NT2/D1 (cell line): ENCODE measurements around the gene DES.

Source experiments
- DNase-seq: peaks from one replicate; pipeline ENCODE4 v3.0.0-alpha.2; 2011; ENCODE audit warnings: low read depth, low spot score
- H3K27me3 ChIP-seq: 2 replicates; pipeline ENCODE4 v1.6.0; 2011; ENCODE audit warnings: mild to moderate bottlenecking; ENCODE audit not compliant: insufficient read length, insufficient read depth
- H3K36me3 ChIP-seq: 2 replicates; pipeline ENCODE4 v1.6.1; 2011; ENCODE audit warnings: mild to moderate bottlenecking, low read length, mixed read lengths; ENCODE audit not compliant: insufficient read depth, insufficient read length
- H3K4me1 ChIP-seq: 2 replicates; pipeline ENCODE4 v1.5.1; 2011; ENCODE audit not compliant: insufficient read depth, insufficient read length
- H3K4me3 ChIP-seq: 2 replicates; pipeline ENCODE4 v1.5.1; 2011; ENCODE audit warnings: low read depth; ENCODE audit not compliant: insufficient read length
- H3K9ac ChIP-seq: 2 replicates; pipeline ENCODE4 v1.6.0; 2011; ENCODE audit warnings: low read depth; ENCODE audit not compliant: insufficient read length
- H3K9me3 ChIP-seq: 2 replicates; pipeline ENCODE4 v1.5.1; 2011; ENCODE audit warnings: mild to moderate bottlenecking, low read length; ENCODE audit not compliant: insufficient read depth
- SUZ12 ChIP-seq: IDR thresholded peaks from 2 replicates; pipeline ENCODE4 v1.6.1; 2011; ENCODE audit not compliant: insufficient read length, insufficient read depth; ENCODE audit errors: extremely low read depth
- YY1 ChIP-seq: IDR thresholded peaks from 2 replicates; pipeline ENCODE4 v1.6.1; 2011; ENCODE audit not compliant: insufficient read length, insufficient read depth
- ZNF274 ChIP-seq: IDR thresholded peaks from 2 replicates; pipeline ENCODE4 v1.6.1; 2011; ENCODE audit warnings: mild to moderate bottlenecking, low read depth, low read length

Gene DES

DNA sequence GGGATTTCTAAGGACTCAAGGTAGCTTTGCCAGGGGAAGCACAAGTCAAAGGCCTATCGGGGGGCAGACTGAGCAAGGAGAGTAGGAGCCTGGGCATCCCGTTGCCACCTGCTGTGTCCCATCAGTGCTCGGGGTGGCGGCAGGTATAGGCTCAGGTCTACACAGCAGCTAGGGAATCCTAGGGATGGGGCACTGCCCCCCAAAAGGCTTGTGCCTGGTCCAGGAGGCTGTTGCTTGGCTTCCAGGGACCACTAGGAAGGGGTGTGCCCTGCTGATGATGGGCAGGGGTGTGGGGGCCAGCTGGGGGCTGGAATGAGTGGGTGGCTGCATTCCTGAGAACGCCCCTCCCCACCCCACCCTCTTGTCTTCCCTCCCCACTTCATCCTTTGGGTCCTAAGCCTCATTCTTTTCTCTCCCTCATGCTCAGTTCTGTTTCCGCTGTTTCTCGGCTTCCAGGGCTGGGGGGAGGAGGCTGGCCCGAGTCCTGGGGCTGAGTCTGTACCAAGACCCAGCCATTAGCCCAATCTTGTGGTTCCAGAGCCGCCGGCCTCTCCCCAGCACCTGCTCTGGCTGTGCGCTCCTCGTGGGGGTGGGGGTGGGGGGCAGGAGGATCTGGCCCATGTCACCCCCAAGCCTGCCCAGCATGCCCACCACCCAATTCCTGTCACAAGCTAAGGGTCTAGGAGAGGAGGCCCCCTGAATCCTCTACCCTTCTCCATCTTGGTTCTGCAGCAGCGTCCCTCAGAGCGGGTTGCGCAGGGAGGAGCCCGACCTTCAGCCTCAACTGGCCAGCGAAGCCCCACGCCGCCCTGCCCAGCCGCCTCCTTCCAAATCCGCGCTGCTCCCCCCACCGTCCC, 29.3 kb downstream of the DES start:
- no peak for DNase-seq
- no peak overlapping the region for H3K4me3 ChIP-seq
- H3K4me1 ChIP-seq: peaks cover 32% of the 10 kb centered on the region
- H3K27me3 ChIP-seq: peaks cover 12% of the 10 kb centered on the region
- TF ChIP-seq ZNF274: no peak
- no peak for TF ChIP-seq YY1
- TF ChIP-seq SUZ12: no peak
- H3K9me3 ChIP-seq: no peaks in the 10 kb centered on the region
- peaks cover 60% of the 10 kb centered on the region for H3K36me3 ChIP-seq
- H3K9ac ChIP-seq: no peak overlapping the region

DNA sequence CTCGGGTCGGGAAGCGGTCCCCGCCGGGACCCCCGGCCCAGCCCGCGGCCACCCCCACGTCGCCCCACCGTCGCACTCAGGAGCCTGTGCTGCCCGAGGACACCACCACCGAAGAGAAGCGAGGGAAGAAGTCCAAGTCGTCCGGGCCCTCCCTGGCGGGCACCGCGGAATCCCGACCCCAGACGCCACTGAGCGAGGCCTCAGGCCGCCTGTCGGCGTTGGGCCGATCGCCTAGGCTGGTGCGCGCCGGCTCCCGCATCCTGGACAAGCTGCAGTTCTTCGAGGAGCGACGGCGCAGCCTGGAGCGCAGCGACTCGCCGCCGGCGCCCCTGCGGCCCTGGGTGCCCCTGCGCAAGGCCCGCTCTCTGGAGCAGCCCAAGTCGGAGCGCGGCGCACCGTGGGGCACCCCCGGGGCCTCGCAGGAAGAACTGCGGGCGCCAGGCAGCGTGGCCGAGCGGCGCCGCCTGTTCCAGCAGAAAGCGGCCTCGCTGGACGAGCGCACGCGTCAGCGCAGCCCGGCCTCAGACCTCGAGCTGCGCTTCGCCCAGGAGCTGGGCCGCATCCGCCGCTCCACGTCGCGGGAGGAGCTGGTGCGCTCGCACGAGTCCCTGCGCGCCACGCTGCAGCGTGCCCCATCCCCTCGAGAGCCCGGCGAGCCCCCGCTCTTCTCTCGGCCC, 30.1 kb downstream of the DES start:
- Histone ChIP-seq H3K4me3 (no peak overlapping the region), H3K4me1 (peaks cover 32% of the 10 kb centered on the region), H3K9me3 (no peaks in the 10 kb centered on the region), H3K9ac (no peak overlapping the region), H3K36me3 (peaks cover 58% of the 10 kb centered on the region), H3K27me3 (peaks cover 4% of the 10 kb centered on the region)
- DNase-seq: no peak
- TF ChIP-seq ZNF274 (no peak), YY1 (no peak), SUZ12 (no peak)

DNA sequence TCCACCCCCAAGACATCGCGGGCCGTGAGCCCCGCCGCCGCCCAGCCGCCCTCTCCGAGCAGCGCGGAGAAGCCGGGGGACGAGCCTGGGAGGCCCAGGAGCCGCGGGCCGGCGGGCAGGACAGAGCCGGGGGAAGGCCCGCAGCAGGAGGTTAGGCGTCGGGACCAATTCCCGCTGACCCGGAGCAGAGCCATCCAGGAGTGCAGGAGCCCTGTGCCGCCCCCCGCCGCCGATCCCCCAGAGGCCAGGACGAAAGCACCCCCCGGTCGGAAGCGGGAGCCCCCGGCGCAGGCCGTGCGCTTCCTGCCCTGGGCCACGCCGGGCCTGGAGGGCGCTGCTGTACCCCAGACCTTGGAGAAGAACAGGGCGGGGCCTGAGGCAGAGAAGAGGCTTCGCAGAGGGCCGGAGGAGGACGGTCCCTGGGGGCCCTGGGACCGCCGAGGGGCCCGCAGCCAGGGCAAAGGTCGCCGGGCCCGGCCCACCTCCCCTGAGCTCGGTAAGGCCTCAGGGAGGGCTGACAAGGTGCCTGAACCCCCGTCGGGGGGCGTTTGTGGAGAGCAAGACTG, 30.7 kb downstream of the DES start:
- Histone ChIP-seq H3K36me3 (peaks cover 57% of the 10 kb centered on the region), H3K27me3 (no peaks in the 10 kb centered on the region), H3K4me3 (no peak overlapping the region), H3K9me3 (no peaks in the 10 kb centered on the region), H3K4me1 (peaks cover 38% of the 10 kb centered on the region), H3K9ac (no peak overlapping the region)
- TF ChIP-seq SUZ12 (no peak), ZNF274 (no peak), YY1 (no peak)
- no peak for DNase-seq

DNA sequence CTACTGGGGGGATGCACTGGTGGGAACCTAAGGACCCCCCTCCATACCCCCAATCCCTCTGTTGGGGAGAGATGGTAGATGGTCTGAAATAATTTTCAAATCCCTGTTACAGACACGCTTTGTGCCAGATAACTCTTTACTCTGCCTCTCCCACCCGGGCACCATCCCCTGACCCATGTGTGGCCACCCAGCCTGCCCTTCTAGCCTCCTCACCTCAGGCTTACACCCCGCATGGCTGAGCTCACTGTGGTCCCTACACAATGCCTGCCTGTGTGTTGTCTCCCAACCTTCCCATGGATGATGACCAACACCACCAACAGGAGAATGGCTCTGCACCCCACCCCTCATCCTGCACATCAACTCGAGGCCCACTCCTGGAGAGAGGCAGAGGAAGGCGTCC, 31.4 kb downstream of the DES start:
- Histone ChIP-seq H3K4me3 (no peak overlapping the region), H3K9me3 (no peaks in the 10 kb centered on the region), H3K9ac (no peak overlapping the region), H3K36me3 (peaks cover 59% of the 10 kb centered on the region), H3K27me3 (no peaks in the 10 kb centered on the region), H3K4me1 (peaks cover 44% of the 10 kb centered on the region)
- DNase-seq: no peak
- TF ChIP-seq ZNF274 (no peak), SUZ12 (no peak)

DNA sequence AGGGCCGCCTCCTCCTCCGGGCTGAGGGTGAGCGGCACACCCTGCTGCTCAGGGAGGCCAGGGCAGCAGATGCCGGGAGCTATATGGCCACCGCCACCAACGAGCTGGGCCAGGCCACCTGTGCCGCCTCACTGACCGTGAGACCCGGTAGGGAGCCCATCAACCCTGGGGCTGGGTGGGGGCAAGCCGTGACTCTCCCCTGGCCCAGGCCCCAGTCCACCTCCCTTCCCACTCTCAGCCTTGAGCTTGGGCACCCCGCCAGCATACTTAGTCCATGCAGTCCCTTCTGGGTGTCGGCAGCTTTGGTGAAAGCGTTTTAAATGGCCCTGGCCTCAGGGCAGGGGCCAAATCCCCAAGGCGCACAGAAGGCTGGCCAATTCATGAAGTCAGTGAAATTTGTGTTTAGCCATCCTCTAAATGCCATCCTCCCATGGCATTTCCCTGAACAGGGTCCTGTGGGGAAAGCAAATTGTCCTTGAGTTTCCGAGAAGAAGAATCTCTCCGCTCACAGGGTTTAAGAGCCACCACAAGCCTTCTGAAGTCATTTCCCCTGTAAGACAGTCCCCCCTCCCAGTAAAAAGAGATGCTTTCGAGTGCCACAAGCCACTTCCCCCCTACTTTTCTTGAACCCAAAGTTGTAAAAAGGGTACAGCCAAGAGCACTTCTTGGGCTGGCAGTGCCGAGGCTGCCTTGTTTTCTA, 33.6 kb downstream of the DES start:
- DNase-seq: no peak
- H3K9ac ChIP-seq: no peak overlapping the region
- peaks cover 29% of the 10 kb centered on the region for H3K4me1 ChIP-seq
- no peaks in the 10 kb centered on the region for H3K9me3 ChIP-seq
- no peak overlapping the region for H3K4me3 ChIP-seq
- TF ChIP-seq SUZ12 (no peak), ZNF274 (no peak), YY1 (no peak)
- H3K27me3 ChIP-seq: no peaks in the 10 kb centered on the region
- peaks cover 62% of the 10 kb centered on the region for H3K36me3 ChIP-seq

DNA sequence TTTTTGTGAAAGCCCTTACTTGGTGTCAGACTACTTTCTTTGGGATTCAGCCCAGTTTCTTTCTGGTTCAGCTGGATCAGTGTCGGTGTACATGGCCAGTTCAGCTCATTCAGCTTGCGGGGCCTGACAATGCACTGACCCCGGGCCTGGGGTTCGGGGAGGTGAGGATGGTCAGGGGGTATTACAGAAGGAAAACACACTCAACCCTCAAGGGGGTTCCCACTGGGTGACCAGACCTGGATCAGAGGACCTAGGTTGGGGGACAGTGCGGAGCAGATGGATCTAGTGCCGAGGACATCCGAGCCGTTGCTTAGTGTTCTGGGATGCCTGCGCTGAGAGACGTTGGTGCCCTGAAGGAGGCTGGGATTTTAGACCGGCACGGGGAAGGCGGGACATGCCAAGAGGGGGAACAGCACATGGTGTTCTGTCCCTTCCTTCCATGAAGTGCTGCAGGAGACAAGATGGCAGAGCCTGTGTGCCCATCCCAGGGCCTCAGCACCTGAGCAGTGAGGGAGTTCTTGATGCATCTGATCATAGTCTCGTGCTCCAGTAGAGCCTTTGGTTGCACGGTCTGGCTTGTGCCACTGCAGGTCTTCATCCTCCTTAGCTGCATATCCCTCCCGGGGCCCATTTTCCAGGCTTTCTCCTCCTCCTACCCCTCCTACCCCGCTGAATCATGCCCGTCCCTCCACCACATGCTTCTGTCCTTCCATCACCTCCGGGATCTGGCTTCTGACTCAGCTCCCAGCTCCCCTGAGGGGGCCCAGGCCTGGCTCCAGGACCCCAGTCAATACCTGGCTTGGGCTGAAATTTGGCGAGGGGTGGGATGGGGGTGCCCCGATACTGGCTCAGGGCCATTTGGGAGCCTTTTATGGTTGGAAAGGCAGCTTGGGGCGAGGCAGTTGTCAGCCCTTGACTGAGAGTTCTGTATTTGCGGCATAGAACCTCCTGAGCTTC, 34.5 kb downstream of the DES start:
- DNase-seq: no peak
- Histone ChIP-seq H3K27me3 (no peaks in the 10 kb centered on the region), H3K36me3 (peaks cover 62% of the 10 kb centered on the region), H3K9me3 (no peaks in the 10 kb centered on the region), H3K4me1 (peaks cover 29% of the 10 kb centered on the region), H3K4me3 (no peak overlapping the region), H3K9ac (no peak overlapping the region)
- TF ChIP-seq ZNF274: no peak
- no peak for TF ChIP-seq SUZ12
